ENCODE results near the gene CAST. TPM values are rescaled to one million over a fixed set of nuclear protein-coding genes. Genes with fewer than 3 reads are reported as not detected.
"Not testable (repeated sequence)": the region's sequence is repeated elsewhere in the genome, so short reads cannot be mapped to it uniquely, and the experiment has no call there.

Gene CAST
- total RNA-seq, 2 donors from 2014 or later, result 175 to 347 TPM

DNA sequence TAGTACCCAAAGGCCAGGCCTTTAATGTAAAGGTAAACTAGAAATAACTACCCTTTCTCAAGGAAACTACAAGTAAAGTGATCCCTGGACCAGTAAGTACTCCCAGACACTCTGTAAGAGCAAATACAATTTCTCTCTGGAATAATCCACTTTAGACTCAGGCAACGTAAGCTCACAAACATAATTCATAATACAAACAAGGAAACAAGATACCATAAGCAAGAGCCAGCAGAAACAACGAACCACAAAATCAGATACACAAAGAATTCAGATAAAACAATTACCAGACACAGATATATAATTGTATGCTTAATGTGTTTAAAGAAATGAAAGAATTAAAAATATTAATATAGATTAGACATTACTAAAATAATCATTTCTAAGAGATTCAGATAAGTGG lies 133.4 kb downstream of the CAST start:
- H3K27ac ChIP-seq, result no peak overlapping the region
- H3K4me1 ChIP-seq (ENCODE audit: control insufficient read depth in 1 of 2, low read depth in 2 of 2), result no peaks in the 10 kb centered on the region
- H3K9me3 ChIP-seq, result no peaks in the 10 kb centered on the region
- H3K4me3 ChIP-seq, result no peak overlapping the region
- DNase-seq (ENCODE audit: low spot score), result no peak
- no peaks in the 10 kb centered on the region for H3K27me3 ChIP-seq (replicated peaks; ENCODE audit: insufficient read depth)
- TF ChIP-seq, protein P1, sequence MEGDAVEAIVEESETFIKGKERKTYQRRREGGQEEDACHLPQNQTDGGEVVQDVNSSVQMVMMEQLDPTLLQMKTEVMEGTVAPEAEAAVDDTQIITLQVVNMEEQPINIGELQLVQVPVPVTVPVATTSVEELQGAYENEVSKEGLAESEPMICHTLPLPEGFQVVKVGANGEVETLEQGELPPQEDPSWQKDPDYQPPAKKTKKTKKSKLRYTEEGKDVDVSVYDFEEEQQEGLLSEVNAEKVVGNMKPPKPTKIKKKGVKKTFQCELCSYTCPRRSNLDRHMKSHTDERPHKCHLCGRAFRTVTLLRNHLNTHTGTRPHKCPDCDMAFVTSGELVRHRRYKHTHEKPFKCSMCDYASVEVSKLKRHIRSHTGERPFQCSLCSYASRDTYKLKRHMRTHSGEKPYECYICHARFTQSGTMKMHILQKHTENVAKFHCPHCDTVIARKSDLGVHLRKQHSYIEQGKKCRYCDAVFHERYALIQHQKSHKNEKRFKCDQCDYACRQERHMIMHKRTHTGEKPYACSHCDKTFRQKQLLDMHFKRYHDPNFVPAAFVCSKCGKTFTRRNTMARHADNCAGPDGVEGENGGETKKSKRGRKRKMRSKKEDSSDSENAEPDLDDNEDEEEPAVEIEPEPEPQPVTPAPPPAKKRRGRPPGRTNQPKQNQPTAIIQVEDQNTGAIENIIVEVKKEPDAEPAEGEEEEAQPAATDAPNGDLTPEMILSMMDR (IDR thresholded peaks at IDR 0.05), result no peak
- no peak for ATAC-seq (ENCODE audit: insufficient number of reproducible peaks, low FRiP score, low read depth)
- H3K36me3 ChIP-seq, result peaks cover 20% of the 10 kb centered on the region

DNA sequence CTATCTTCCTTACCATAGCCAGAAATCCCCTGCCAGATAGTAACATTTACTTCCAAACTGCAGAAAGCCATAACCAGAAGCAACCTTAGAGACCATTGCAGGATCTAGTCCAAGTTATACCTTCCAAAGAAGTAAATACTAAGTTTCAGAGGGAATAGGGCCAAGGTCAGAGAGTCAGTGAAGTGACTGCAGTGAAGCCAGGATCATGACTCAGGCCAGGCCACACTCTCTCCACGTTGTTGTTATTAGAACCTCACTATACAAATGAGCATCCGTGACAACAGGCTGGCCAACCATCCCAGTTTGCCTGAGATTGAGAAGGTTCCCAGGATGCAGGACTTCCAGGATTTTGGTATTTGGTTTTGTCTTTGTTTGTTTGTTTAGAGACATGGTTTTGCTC lies 134.3 kb downstream of the CAST start:
- Histone ChIP-seq H3K4me3 (no peak overlapping the region), H3K4me1 (ENCODE audit: control insufficient read depth in 1 of 2, low read depth in 2 of 2) (no peaks in the 10 kb centered on the region), H3K27me3 (replicated peaks; ENCODE audit: insufficient read depth) (no peaks in the 10 kb centered on the region), H3K9me3 (no peaks in the 10 kb centered on the region), H3K27ac (no peak overlapping the region), H3K36me3 (peaks cover 20% of the 10 kb centered on the region)
- ATAC-seq (ENCODE audit: insufficient number of reproducible peaks, low FRiP score, low read depth) (no peak), DNase-seq (ENCODE audit: low spot score) (no peak)
- TF ChIP-seq, protein P1 (IDR thresholded peaks at IDR 0.05), result no peak

DNA sequence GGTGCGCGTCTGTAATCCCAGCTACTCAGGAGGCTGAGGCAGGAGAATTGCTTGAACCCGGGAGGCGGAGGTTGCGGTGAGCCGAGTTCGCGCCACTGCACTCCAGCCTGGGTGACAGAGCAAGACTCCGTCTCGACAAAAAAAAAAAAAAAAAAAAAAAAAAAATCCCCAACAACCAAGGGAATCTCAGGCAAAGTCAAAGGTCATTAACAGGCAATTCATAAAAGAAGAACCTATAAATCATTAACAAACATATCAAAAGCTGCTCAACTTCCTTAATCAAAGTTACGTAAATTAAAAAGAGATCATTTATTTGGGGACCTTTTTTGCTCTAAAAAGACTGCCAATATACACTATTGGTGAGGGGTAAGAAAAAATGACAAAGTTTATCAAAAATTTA lies 139.5 kb downstream of the CAST start:
- not testable (repeated sequence) for H3K4me3 ChIP-seq; H3K4me1 ChIP-seq (ENCODE audit: control insufficient read depth in 1 of 2, low read depth in 2 of 2); DNase-seq (ENCODE audit: low spot score); H3K27me3 ChIP-seq (replicated peaks; ENCODE audit: insufficient read depth); ATAC-seq (ENCODE audit: insufficient number of reproducible peaks, low FRiP score, low read depth); H3K9me3 ChIP-seq; H3K27ac ChIP-seq
- H3K36me3 ChIP-seq, result peaks cover 15% of the 10 kb centered on the region

DNA sequence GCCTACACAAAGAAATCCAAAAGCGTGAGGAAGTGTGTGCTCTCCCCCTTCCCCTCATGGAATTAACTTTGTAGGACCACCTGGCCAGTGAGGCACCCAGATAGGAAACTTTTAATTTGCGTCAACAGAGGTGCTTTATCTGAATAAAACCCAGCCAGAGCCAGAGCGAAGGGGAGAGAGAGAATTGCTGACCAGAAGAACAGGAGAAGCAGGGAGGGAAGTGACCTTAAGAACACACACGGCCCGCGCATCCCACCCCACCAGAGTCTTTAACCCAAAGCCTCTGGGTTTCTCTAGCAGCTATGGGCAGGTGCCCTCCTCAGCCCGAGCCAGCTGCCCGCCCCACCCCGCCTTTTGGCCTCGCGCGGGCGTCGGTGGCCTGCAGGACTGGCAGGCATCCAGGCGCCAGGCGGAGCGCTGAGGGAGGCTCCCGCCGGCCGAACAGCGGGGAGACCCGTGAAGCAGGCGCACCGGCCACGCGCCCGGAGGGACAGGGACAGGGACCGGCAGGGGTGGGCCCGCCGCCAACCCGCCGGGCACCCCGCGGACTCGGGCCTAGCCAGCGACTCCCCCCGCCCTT lies 145.0 kb downstream of the CAST start:
- DNase-seq (ENCODE audit: low spot score), result peak; percentile 14
- Histone ChIP-seq H3K27ac (peak overlapping the region; percentile 99 to 100), H3K4me1 (ENCODE audit: control insufficient read depth in 1 of 2, low read depth in 2 of 2) (peaks cover 10 to 17% of the 10 kb centered on the region in 2 donors), H3K27me3 (replicated peaks; ENCODE audit: insufficient read depth) (no peaks in the 10 kb centered on the region), H3K4me3 (peak overlapping the region; percentile 99), H3K9me3 (no peaks in the 10 kb centered on the region), H3K36me3 (no peaks in the 10 kb centered on the region)
- ATAC-seq (ENCODE audit: insufficient number of reproducible peaks, low FRiP score, low read depth), result peak; percentile 37
- TF ChIP-seq, protein P1 (IDR thresholded peaks at IDR 0.05), result no peak

DNA sequence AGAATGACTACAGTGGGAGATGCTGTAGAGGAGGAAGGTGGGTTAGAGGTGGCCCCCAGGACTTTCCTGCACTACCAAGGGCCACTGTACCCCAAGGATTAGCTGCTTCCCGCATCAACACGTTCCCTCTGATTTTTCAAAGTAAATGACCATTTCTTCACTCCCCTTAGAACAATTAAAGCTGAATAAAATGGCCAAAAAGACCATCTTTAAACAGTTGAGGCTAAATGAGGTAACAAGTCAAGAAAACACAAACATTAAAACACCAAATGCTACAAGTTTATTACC lies 146.3 kb downstream of the CAST start:
- no peaks in the 10 kb centered on the region for H3K36me3 ChIP-seq
- DNase-seq (ENCODE audit: low spot score), result no peak
- H3K9me3 ChIP-seq, result no peaks in the 10 kb centered on the region
- peak overlapping the region; percentile 99 for H3K4me3 ChIP-seq
- ATAC-seq (ENCODE audit: insufficient number of reproducible peaks, low FRiP score, low read depth), result no peak
- no peaks in the 10 kb centered on the region for H3K27me3 ChIP-seq (replicated peaks; ENCODE audit: insufficient read depth)
- peaks cover 10 to 17% of the 10 kb centered on the region in 2 donors for H3K4me1 ChIP-seq (ENCODE audit: control insufficient read depth in 1 of 2, low read depth in 2 of 2)
- TF ChIP-seq, protein P1 (IDR thresholded peaks at IDR 0.05), result no peak
- H3K27ac ChIP-seq, result peak overlapping the region; percentile 99 to 100
